Measurements from ENCODE around the gene TNFRSF9. TPM values are rescaled to one million over a fixed set of nuclear protein-coding genes. Genes with fewer than 3 reads are reported as not detected.
A peak's percentile ranks its signal among the peaks of the same experiment; 100 is the strongest.
"Not testable (repeated sequence)": the region's sequence is repeated elsewhere in the genome, so short reads cannot be mapped to it uniquely, and the experiment has no call there.

TNFRSF9 gene
- total and polyA plus RNA-seq, 10 donors, result 2.2 to 11.7 (median 3.5) TPM

GRCh38 chr1:7931446-7931812, 9.2 kb downstream of the TNFRSF9 start:
- intact Hi-C loops (cut with DNase I; ENCODE audit: low total_unique reads), result no loop called here
- H3K9me3 ChIP-seq, result no peaks in the 10 kb centered on the region
- 35 to 52% (median 50%) methylated on average over 2 of the region's 2 CpGs for WGBS, 5 donors
- TF ChIP-seq CTCF (IDR thresholded peaks at IDR 0.05 in 8 of 11, conservative IDR thresholded peaks at IDR 0.05 in 3 of 11), result no peak
- TF ChIP-seq POLR2A (IDR thresholded peaks at IDR 0.05), result no peak
- no peak for TF ChIP-seq POLR2AphosphoS5 (IDR thresholded peaks at IDR 0.05)
- peak overlapping the region in 1 of 8 donors; percentile 17 for H3K4me3 ChIP-seq
- H3K4me1 ChIP-seq, result peaks cover 0 to 16% (median 2%) of the 10 kb centered on the region in 6 donors
- DNase-seq, result no peak
- H3K27me3 ChIP-seq (replicated peaks in 1 of 7), result no peaks in the 10 kb centered on the region
- H3K36me3 ChIP-seq, result no peaks in the 10 kb centered on the region
- peak overlapping the region in 7 of 8 donors; percentile 3 to 74 (median 37) for H3K27ac ChIP-seq

- H3K4me3 ChIP-seq, result peak overlapping the region in 1 of 8 donors; percentile 17
- intact Hi-C loops (cut with DNase I; ENCODE audit: low total_unique reads), result no loop called here
- WGBS, 5 donors, result 55 to 69% (median 57%) methylated on average over 15 of the region's 15 CpGs
- H3K27ac ChIP-seq, result peak overlapping the region in 7 of 8 donors; percentile 3 to 74 (median 37)
- no peaks in the 10 kb centered on the region for H3K36me3 ChIP-seq
- no peaks in the 10 kb centered on the region for H3K9me3 ChIP-seq
- peaks cover 0 to 16% (median 2%) of the 10 kb centered on the region in 6 donors for H3K4me1 ChIP-seq
- H3K27me3 ChIP-seq (replicated peaks in 1 of 7), result peaks cover 0 to 2% (median 0%) of the 10 kb centered on the region in 7 donors
- no peak for DNase-seq
- TF ChIP-seq POLR2A (IDR thresholded peaks at IDR 0.05) (no peak), POLR2AphosphoS5 (IDR thresholded peaks at IDR 0.05) (no peak), CTCF (IDR thresholded peaks at IDR 0.05 in 8 of 11, conservative IDR thresholded peaks at IDR 0.05 in 3 of 11) (no peak)
These were observed 9.8 kb downstream of the TNFRSF9 start for GRCh38 chr1:7930645-7931445.

- Histone ChIP-seq H3K9me3 (no peaks in the 10 kb centered on the region), H3K4me3 (peak overlapping the region in 1 of 8 donors; percentile 30), H3K36me3 (no peaks in the 10 kb centered on the region), H3K27me3 (replicated peaks in 1 of 7) (peaks cover 0 to 6% (median 0%) of the 10 kb centered on the region in 7 donors), H3K27ac (peak overlapping the region in 3 of 8 donors; percentile 58 to 74 (median 66)), H3K4me1 (peaks cover 0 to 16% (median 2%) of the 10 kb centered on the region in 6 donors)
- intact Hi-C loops (cut with DNase I; ENCODE audit: low total_unique reads), result no loop called here
- DNase-seq, result no peak
- no peak for TF ChIP-seq CTCF (IDR thresholded peaks at IDR 0.05 in 8 of 11, conservative IDR thresholded peaks at IDR 0.05 in 3 of 11)
- no peak for TF ChIP-seq POLR2A (IDR thresholded peaks at IDR 0.05)
- no peak for TF ChIP-seq POLR2AphosphoS5 (IDR thresholded peaks at IDR 0.05)
- WGBS, 5 donors, result 67 to 74% (median 70%) methylated on average over 5 to 7 of the region's 7 CpGs
These were observed 11.0 kb downstream of the TNFRSF9 start for GRCh38 chr1:7929637-7930036.

GRCh38 chr1:7928247-7928646, 12.4 kb downstream of the TNFRSF9 start:
- 89 to 95% (median 91%) methylated on average over 4 of the region's 4 CpGs for WGBS, 5 donors
- Histone ChIP-seq H3K4me1 (peaks cover 0 to 16% (median 2%) of the 10 kb centered on the region in 6 donors), H3K9me3 (no peaks in the 10 kb centered on the region), H3K27ac (no peak overlapping the region), H3K36me3 (no peaks in the 10 kb centered on the region), H3K27me3 (replicated peaks in 1 of 7) (peaks cover 0 to 6% (median 0%) of the 10 kb centered on the region in 7 donors), H3K4me3 (no peak overlapping the region)
- TF ChIP-seq POLR2A (IDR thresholded peaks at IDR 0.05) (no peak), CTCF (IDR thresholded peaks at IDR 0.05 in 8 of 11, conservative IDR thresholded peaks at IDR 0.05 in 3 of 11) (no peak), POLR2AphosphoS5 (IDR thresholded peaks at IDR 0.05) (no peak)
- DNase-seq, result no peak
- intact Hi-C loops (cut with DNase I; ENCODE audit: low total_unique reads), result no loop called here

- H3K9me3 ChIP-seq, result not testable (repeated sequence)
- WGBS, 5 donors, result 69 to 85% (median 80%) methylated on average over 8 of the region's 8 CpGs
These were observed 13.6 kb downstream of the TNFRSF9 start for GRCh38 chr1:7927061-7927460.

More at GRCh38 chr1:7927061-7927460, 13.6 kb downstream of the TNFRSF9 start:
- H3K4me1 ChIP-seq, result peaks cover 0 to 16% (median 2%) of the 10 kb centered on the region in 6 donors
- H3K27me3 ChIP-seq (replicated peaks in 1 of 7); H3K4me3 ChIP-seq; H3K36me3 ChIP-seq; H3K27ac ChIP-seq; DNase-seq; intact Hi-C loops (cut with DNase I; ENCODE audit: low total_unique reads): not testable (repeated sequence)
